Neural progenitor cell (in vitro differentiated cells): ENCODE results near the gene CUL5. TPM values are rescaled to one million over a fixed set of nuclear protein-coding genes. Genes with fewer than 3 reads are reported as not detected.

Experiments
- DNase-seq: peaks from one replicate; pipeline ENCODE4 v3.0.0-alpha.2; 2016; ENCODE audit warnings: low spot score
- H2AFZ ChIP-seq: fragments of 200-600 bp; sonication (generic); replicated peaks from 2 replicates; pipeline ENCODE4 v1.6.1; 2016; ENCODE audit warnings: antibody characterized with exemption
- H3F3A ChIP-seq: fragments of 200-600 bp; sonication (generic); 2 replicates; pipeline ENCODE4 v1.6.1; 2016; ENCODE audit warnings: antibody characterized with exemption, low read depth
- H3K27ac ChIP-seq: fragments of 200-600 bp; sonication (generic); 2 replicates; pipeline ENCODE4 v1.5.1; 2016; ENCODE audit warnings: mild to moderate bottlenecking
- H3K27me3 ChIP-seq: fragments of 200-600 bp; sonication (generic); 2 replicates; pipeline ENCODE4 v1.6.1; 2016; ENCODE audit warnings: mild to moderate bottlenecking, moderate library complexity
- H3K36me3 ChIP-seq: fragments of 200-600 bp; sonication (generic); 2 replicates; pipeline ENCODE4 v1.5.1; 2016
- H3K4me1 ChIP-seq: fragments of 200-600 bp; sonication (generic); 2 replicates; pipeline ENCODE4 v1.6.1; 2016; ENCODE audit warnings: mixed run types
- H3K4me2 ChIP-seq: fragments of 200-600 bp; sonication (generic); 2 replicates; pipeline ENCODE4 v1.6.1; 2016
- H3K4me3 ChIP-seq: fragments of 200-600 bp; sonication (generic); 2 replicates; pipeline ENCODE4 v1.5.1; 2016
- H3K79me2 ChIP-seq: fragments of 200-600 bp; sonication (generic); 2 replicates; pipeline ENCODE4 v1.6.1; 2016; ENCODE audit warnings: low read depth
- H3K9ac ChIP-seq: fragments of 200-600 bp; sonication (generic); 2 replicates; pipeline ENCODE4 v1.6.1; 2016
- H3K9me3 ChIP-seq: fragments of 200-600 bp; sonication (generic); 2 replicates; pipeline ENCODE4 v1.5.1; 2016; ENCODE audit warnings: low read depth
- H4K20me1 ChIP-seq: fragments of 200-600 bp; sonication (generic); 2 replicates; pipeline ENCODE4 v1.6.1; 2016; ENCODE audit warnings: low read depth
- H3K27ac Mint-ChIP-seq: 3 replicates; pipeline ENCODE4 v1.8.0; 2021; ENCODE audit warnings: mixed read lengths
- H3K27me3 Mint-ChIP-seq: 2 replicates; pipeline ENCODE4 v1.8.0; 2022; ENCODE audit warnings: low read depth, mild to moderate bottlenecking, inconsistent platforms, moderate library complexity, mixed read lengths; ENCODE audit not compliant: insufficient read depth
- H3K36me3 Mint-ChIP-seq: 3 replicates; pipeline ENCODE4 v1.8.0; 2021; ENCODE audit warnings: mixed read lengths
- H3K4me1 Mint-ChIP-seq: 3 replicates; pipeline ENCODE4 v1.8.0; 2021; ENCODE audit warnings: mixed read lengths
- H3K4me3 Mint-ChIP-seq: 3 replicates; pipeline ENCODE4 v1.8.0; 2021; ENCODE audit warnings: mild to moderate bottlenecking, moderate library complexity, mixed read lengths
- H3K9me3 Mint-ChIP-seq: 3 replicates; pipeline ENCODE4 v1.8.0; 2020; ENCODE audit warnings: mixed read lengths
- EZH2 ChIP-seq: fragments of 200-600 bp; sonication (generic); IDR thresholded peaks from 2 replicates; pipeline ENCODE4 v1.6.1; 2017; ENCODE audit warnings: antibody characterized with exemption, mild to moderate bottlenecking, moderate library complexity
- EZH2phosphoT487 ChIP-seq: fragments of 200-600 bp; sonication (generic); IDR thresholded peaks from 2 replicates; pipeline ENCODE4 v1.6.1; 2017; ENCODE audit warnings: antibody characterized with exemption
- total RNA-seq: library from RNA; depleted of rRNA; stranded (reverse); fragments of >200 nt; gene quantifications from 2 replicates; pipeline ENCODE4 v1.2.3, GENCODE V29; 2015; ENCODE audit warnings: low replicate concordance
- TF ChIP-seq, protein P1 (sequence below): fragments of 200-600 bp; sonication (generic); IDR thresholded peaks from 2 replicates; pipeline ENCODE4 v1.5.1; 2017; ENCODE audit warnings: antibody characterized with exemption, mild to moderate bottlenecking

The CUL5 gene
- 35.3 and 55.1 TPM in 2 replicates for total RNA-seq

- Histone ChIP-seq H3K27ac (peak within 1 kb of the TSS; percentile 92), H3K36me3 (no peaks in the 10 kb centered on the region), H3K27me3 (no peaks in the 10 kb centered on the region), H3K4me2 (peak within 1 kb of the TSS; percentile 99), H3K79me2 (peaks cover 50% of the 10 kb centered on the region), H3K4me1 (peaks cover 21% of the 10 kb centered on the region), H2AFZ (peak within 1 kb of the TSS; percentile 86), H3F3A (peaks cover 5% of the 10 kb centered on the region), H3K9ac (peak within 1 kb of the TSS; percentile 96), H4K20me1 (peaks cover 36% of the 10 kb centered on the region), H3K9me3 (no peaks in the 10 kb centered on the region), H3K4me3 (peak within 1 kb of the TSS; percentile 67)
- H3K9me3 Mint-ChIP-seq: no peaks in the 10 kb centered on the region
- TF ChIP-seq, protein P1, sequence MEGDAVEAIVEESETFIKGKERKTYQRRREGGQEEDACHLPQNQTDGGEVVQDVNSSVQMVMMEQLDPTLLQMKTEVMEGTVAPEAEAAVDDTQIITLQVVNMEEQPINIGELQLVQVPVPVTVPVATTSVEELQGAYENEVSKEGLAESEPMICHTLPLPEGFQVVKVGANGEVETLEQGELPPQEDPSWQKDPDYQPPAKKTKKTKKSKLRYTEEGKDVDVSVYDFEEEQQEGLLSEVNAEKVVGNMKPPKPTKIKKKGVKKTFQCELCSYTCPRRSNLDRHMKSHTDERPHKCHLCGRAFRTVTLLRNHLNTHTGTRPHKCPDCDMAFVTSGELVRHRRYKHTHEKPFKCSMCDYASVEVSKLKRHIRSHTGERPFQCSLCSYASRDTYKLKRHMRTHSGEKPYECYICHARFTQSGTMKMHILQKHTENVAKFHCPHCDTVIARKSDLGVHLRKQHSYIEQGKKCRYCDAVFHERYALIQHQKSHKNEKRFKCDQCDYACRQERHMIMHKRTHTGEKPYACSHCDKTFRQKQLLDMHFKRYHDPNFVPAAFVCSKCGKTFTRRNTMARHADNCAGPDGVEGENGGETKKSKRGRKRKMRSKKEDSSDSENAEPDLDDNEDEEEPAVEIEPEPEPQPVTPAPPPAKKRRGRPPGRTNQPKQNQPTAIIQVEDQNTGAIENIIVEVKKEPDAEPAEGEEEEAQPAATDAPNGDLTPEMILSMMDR: peak; percentile 88
- TF ChIP-seq EZH2phosphoT487 (peak; percentile 14), EZH2 (no peak)
- peak; percentile 95 for DNase-seq
- peak within 1 kb of the TSS; percentile 99 for H3K4me3 Mint-ChIP-seq
- H3K4me1 Mint-ChIP-seq: peaks cover 13% of the 10 kb centered on the region
- H3K36me3 Mint-ChIP-seq: no peaks in the 10 kb centered on the region
- H3K27me3 Mint-ChIP-seq: peaks cover 4% of the 10 kb centered on the region
- H3K27ac Mint-ChIP-seq: peak within 1 kb of the TSS; percentile 99
These were observed at the start of gene CUL5 for GRCh38 chr11:108008656-108009496. Gene CUL5, plus strand, starts transcription at chr11:108008898. Its CDS starts 451 bp downstream, at chr11:108009349.

DNA sequence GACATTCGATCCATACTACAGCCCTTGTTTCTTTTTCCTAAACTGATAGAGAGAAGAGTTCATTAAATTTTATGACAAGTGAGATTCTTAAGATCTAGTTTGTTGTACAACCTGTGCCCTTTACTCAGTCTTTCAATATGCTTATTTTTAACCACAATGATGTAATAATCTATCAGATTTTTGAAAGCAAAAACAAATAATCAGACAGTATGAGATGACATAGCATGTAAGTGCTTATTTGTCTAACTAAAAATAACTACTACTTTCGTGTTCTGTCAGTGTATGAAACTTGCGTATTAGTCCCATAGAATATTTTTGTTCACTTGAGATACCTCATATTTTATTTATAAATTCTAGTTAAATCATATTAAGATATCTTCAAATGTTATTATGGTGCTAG lies 47.2 kb upstream of the CUL5 start:
- Mint-ChIP-seq H3K27me3 (no peaks in the 10 kb centered on the region), H3K4me1 (no peaks in the 10 kb centered on the region), H3K36me3 (peaks cover 4% of the 10 kb centered on the region), H3K4me3 (no peak overlapping the region), H3K27ac (no peak overlapping the region), H3K9me3 (no peaks in the 10 kb centered on the region)
- Histone ChIP-seq H3K79me2 (peaks cover 6% of the 10 kb centered on the region), H3K4me3 (no peak overlapping the region), H3K4me2 (no peak overlapping the region), H2AFZ (no peak overlapping the region), H3K27me3 (no peaks in the 10 kb centered on the region), H4K20me1 (no peaks in the 10 kb centered on the region), H3K9me3 (no peaks in the 10 kb centered on the region), H3K36me3 (peaks cover 8% of the 10 kb centered on the region), H3K27ac (no peak overlapping the region), H3K4me1 (peaks cover 9% of the 10 kb centered on the region), H3K9ac (no peak overlapping the region), H3F3A (peaks cover 4% of the 10 kb centered on the region)
- TF ChIP-seq EZH2 (no peak), EZH2phosphoT487 (no peak)
- TF ChIP-seq, protein P1: no peak
- DNase-seq: no peak

- peaks cover 4% of the 10 kb centered on the region for H3F3A ChIP-seq
- no peaks in the 10 kb centered on the region for H3K9me3 Mint-ChIP-seq
- H3K36me3 Mint-ChIP-seq: peaks cover 4% of the 10 kb centered on the region
These were observed 46.5 kb upstream of the CUL5 start for GRCh38 chr11:107962181-107962580.

More at GRCh38 chr11:107962181-107962580, 46.5 kb upstream of the CUL5 start:
- Mint-ChIP-seq H3K4me1 (no peaks in the 10 kb centered on the region), H3K27me3 (no peaks in the 10 kb centered on the region), H3K27ac (no peak overlapping the region), H3K4me3 (no peak overlapping the region)
- Histone ChIP-seq H3K27me3 (no peaks in the 10 kb centered on the region), H4K20me1 (no peaks in the 10 kb centered on the region), H3K9ac (no peak overlapping the region), H3K27ac (no peak overlapping the region), H3K79me2 (peaks cover 6% of the 10 kb centered on the region), H3K4me1 (peaks cover 2% of the 10 kb centered on the region), H3K36me3 (peaks cover 8% of the 10 kb centered on the region), H3K9me3 (no peaks in the 10 kb centered on the region), H2AFZ (no peak overlapping the region), H3K4me3 (no peak overlapping the region), H3K4me2 (no peak overlapping the region)
- DNase-seq: no peak
- no peak for TF ChIP-seq EZH2phosphoT487
- TF ChIP-seq, protein P1: no peak
- no peak for TF ChIP-seq EZH2
